ENCODE data around the gene PLXNA2. TPM values are rescaled to one million over a fixed set of nuclear protein-coding genes. Genes with fewer than 3 reads are reported as not detected.

PLXNA2 gene
- total and polyA plus RNA-seq, 2 donors (not counting 1 experiment from before 2014, with no cell fraction given): 0.31 to 1.2 TPM

DNA sequence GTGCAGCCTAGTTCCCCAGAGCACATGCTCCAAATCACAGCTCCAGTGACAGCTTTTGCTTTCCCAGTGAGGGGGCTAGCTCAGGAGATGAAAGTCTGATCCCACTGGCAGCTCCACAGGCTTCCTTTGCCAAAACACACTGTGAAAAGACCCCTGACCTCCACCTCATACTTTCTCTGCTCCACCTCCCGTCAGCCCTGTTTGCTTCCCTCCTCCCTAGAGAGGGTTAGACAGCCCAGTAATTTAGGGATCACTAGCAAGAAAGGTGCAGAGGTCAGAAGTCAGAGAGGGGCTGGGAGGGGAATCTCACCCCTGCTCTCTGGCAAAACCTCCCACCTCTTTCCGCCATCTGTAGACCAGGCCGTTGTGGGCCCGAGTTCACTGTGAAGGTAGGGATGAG is 62.8 kb downstream of the PLXNA2 start:
- Histone ChIP-seq H3K9me3 (ENCODE audit: control extremely low read depth in 1 of 3, control insufficient read depth in 2 of 3, insufficient read depth in 1 of 3, low read length in 2 of 3) (no peaks in the 10 kb centered on the region), H3K9ac (ENCODE audit: low read length) (no peak overlapping the region), H2AFZ (ENCODE audit: insufficient read depth, low read depth, low read length, poor library complexity, severe bottlenecking) (no peak overlapping the region), H4K20me1 (ENCODE audit: control insufficient read depth, insufficient read depth, low read length, poor library complexity, severe bottlenecking) (no peaks in the 10 kb centered on the region), H3K4me3 (ENCODE audit: control extremely low read depth in 1 of 5, extremely low read depth in 1 of 5, insufficient read depth in 1 of 5, low read depth in 2 of 5, low read length in 4 of 5) (no peak overlapping the region), H3K27me3 (replicated peaks in 1 of 4; ENCODE audit: control extremely low read depth in 1 of 4, control insufficient read depth in 3 of 4, insufficient read depth in 4 of 4, low read length in 3 of 4) (peaks cover 0 to 7% (median 0%) of the 10 kb centered on the region in 4 experiments), H3K79me2 (ENCODE audit: control insufficient read depth, insufficient read depth, low read length) (no peaks in the 10 kb centered on the region), H3K4me1 (ENCODE audit: control insufficient read depth in 2 of 2, insufficient read depth in 2 of 2, low read length in 2 of 2) (no peaks in the 10 kb centered on the region), H3K27ac (ENCODE audit: low read length in 2 of 2) (no peak overlapping the region), H3K36me3 (replicated peaks in 1 of 2; ENCODE audit: control extremely low read depth in 1 of 2, control insufficient read depth in 1 of 2, extremely low read depth in 1 of 2, insufficient read depth in 2 of 2, low read length in 1 of 2) (no peaks in the 10 kb centered on the region), H3K4me2 (replicated peaks; ENCODE audit: low read depth, low read length, poor library complexity, severe bottlenecking) (no peak overlapping the region)
- WGBS (ENCODE audit: insufficient coverage): no CpG with 5 or more reads among the region's 4 CpGs
- no peak overlapping the region for H3K4me3 Mint-ChIP-seq
- CTCF ChIA-PET: no interaction called here
- ATAC-seq (ENCODE audit: low read depth) (no peak), DNase-seq (no peak)
- no peaks in the 10 kb centered on the region for H3K9me3 Mint-ChIP-seq (ENCODE audit: insufficient read depth)
- TF ChIP-seq EZH2 (IDR thresholded peaks at IDR 0.05; ENCODE audit: borderline replicate concordance, insufficient read depth, low read depth, low read length, poor library complexity, severe bottlenecking) (no peak), CTCF (IDR thresholded peaks at IDR 0.05) (no peak)
- no peaks in the 10 kb centered on the region for H3K4me1 Mint-ChIP-seq
- peaks cover 7% of the 10 kb centered on the region for H3K27me3 Mint-ChIP-seq
- intact Hi-C loops (cut with micrococcal nuclease): no loop called here
- POLR2A ChIA-PET: no interaction called here
- H3K27ac Mint-ChIP-seq: no peak overlapping the region

DNA sequence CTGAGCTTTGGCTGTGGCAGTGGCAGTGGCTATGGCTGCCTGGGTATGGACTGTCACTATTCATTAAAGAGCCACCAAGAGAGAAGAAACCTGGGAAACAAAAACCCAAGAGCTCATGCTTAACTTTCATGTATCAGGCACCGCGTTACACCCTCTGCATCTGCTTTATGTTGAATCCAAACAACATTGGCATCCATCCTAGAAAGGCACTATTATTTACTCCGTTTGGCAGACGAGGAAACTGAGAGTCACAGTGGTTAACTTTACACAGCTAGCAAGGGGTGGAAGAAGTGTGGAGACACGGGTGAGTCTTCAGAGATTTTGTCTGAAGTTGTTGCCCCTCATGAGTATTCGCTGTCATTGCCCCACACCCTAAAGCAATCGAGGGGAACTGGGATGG is 63.8 kb downstream of the PLXNA2 start:
- ChIA-PET POLR2A (no interaction called here), CTCF (no interaction called here)
- ATAC-seq (ENCODE audit: low read depth) (no peak), DNase-seq (no peak)
- Histone ChIP-seq H3K27me3 (replicated peaks in 1 of 4; ENCODE audit: control extremely low read depth in 1 of 4, control insufficient read depth in 3 of 4, insufficient read depth in 4 of 4, low read length in 3 of 4) (peaks cover 0 to 7% (median 0%) of the 10 kb centered on the region in 4 experiments), H3K9me3 (ENCODE audit: control extremely low read depth in 1 of 3, control insufficient read depth in 2 of 3, insufficient read depth in 1 of 3, low read length in 2 of 3) (no peaks in the 10 kb centered on the region), H2AFZ (ENCODE audit: insufficient read depth, low read depth, low read length, poor library complexity, severe bottlenecking) (no peak overlapping the region), H4K20me1 (ENCODE audit: control insufficient read depth, insufficient read depth, low read length, poor library complexity, severe bottlenecking) (no peaks in the 10 kb centered on the region), H3K4me1 (ENCODE audit: control insufficient read depth in 2 of 2, insufficient read depth in 2 of 2, low read length in 2 of 2) (no peaks in the 10 kb centered on the region), H3K4me2 (replicated peaks; ENCODE audit: low read depth, low read length, poor library complexity, severe bottlenecking) (no peak overlapping the region), H3K4me3 (ENCODE audit: control extremely low read depth in 1 of 5, extremely low read depth in 1 of 5, insufficient read depth in 1 of 5, low read depth in 2 of 5, low read length in 4 of 5) (no peak overlapping the region), H3K79me2 (ENCODE audit: control insufficient read depth, insufficient read depth, low read length) (no peaks in the 10 kb centered on the region), H3K36me3 (replicated peaks in 1 of 2; ENCODE audit: control extremely low read depth in 1 of 2, control insufficient read depth in 1 of 2, extremely low read depth in 1 of 2, insufficient read depth in 2 of 2, low read length in 1 of 2) (no peaks in the 10 kb centered on the region), H3K27ac (ENCODE audit: low read length in 2 of 2) (no peak overlapping the region), H3K9ac (ENCODE audit: low read length) (no peak overlapping the region)
- Mint-ChIP-seq H3K9me3 (ENCODE audit: insufficient read depth) (no peaks in the 10 kb centered on the region), H3K4me3 (no peak overlapping the region), H3K4me1 (no peaks in the 10 kb centered on the region), H3K27me3 (peaks cover 7% of the 10 kb centered on the region), H3K27ac (no peak overlapping the region)
- TF ChIP-seq CTCF (IDR thresholded peaks at IDR 0.05): no peak
- TF ChIP-seq EZH2 (IDR thresholded peaks at IDR 0.05; ENCODE audit: borderline replicate concordance, insufficient read depth, low read depth, low read length, poor library complexity, severe bottlenecking): no peak
- intact Hi-C loops (cut with micrococcal nuclease): no loop called here
- no CpG with 5 or more reads among the region's 7 CpGs for WGBS (ENCODE audit: insufficient coverage)
